NCI-H1694 (cell line): ENCODE measurements around the gene SLC22A7.
"Not testable (repeated sequence)": the region's sequence is repeated elsewhere in the genome, so short reads cannot be mapped to it uniquely, and the experiment has no call there.

Experiments used
- DNase-seq: peaks from one replicate; lab custom pipeline; 2025; lab: John Stamatoyannopoulos, UW

Gene SLC22A7

GRCh38 chr6:43346243-43346642 lies 48.2 kb downstream of the SLC22A7 start:
- DNase-seq: not testable (repeated sequence)

- DNase-seq: no peak
Observed at GRCh38 chr6:43347021-43347420, 49.0 kb downstream of the SLC22A7 start.

- DNase-seq: no peak
Observed at GRCh38 chr6:43347444-43347843, 49.4 kb downstream of the SLC22A7 start.

- DNase-seq: not testable (repeated sequence)
Observed at GRCh38 chr6:43351951-43352350, 53.9 kb downstream of the SLC22A7 start.
